ENCODE measurements around the gene KCNK15. TPM values are rescaled to one million over a fixed set of nuclear protein-coding genes. Genes with fewer than 3 reads are reported as not detected.

The KCNK15 gene
- total RNA-seq, 4 donors from 2014 or later = 0.13 to 2.5 (median 0.23) TPM; not detected in 1

DNA sequence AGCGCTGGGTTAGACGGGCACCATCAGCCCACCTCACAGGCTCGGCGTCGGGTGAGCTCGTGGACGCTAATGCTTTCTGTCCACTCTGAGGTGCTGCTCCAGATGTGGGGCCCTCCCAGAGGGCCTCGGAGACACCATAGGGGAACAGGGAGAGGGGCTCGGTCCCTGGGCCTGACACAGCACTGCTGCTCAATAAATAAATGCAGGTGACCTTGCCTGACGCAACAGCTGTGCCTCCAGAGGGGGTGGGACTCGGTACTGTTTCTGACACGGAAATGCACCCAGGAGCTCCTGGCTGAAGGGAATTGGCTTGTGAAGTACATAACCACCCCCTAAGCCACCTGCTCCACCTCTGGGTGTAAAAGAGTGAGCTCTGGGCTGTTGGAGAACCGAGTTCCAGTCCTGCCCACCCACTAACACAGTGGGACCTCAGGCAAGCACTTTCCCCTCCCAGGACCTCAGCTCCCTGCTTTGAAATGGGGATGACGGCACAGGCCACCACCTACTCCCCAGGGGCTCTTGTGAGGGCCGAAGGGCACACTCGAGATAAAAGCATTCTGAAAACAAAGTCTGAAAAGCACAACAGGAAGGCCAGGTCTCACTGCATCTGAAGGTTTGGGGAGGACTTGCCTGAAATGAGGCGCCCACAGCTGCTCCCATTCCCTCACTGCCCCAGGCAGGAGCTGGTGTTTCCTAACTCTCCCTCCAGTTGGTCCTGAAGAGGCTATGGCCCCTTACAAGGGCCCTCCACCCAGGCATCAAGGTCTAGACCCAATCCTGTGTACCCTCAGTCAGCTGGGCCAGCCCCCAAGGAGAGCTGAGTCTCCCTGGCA lies 6.7 kb downstream of the KCNK15 start:
- DNase-seq = no peak
- H3K27me3 ChIP-seq = peaks cover 0 to 85% (median 0%) of the 10 kb centered on the region in 4 donors

DNA sequence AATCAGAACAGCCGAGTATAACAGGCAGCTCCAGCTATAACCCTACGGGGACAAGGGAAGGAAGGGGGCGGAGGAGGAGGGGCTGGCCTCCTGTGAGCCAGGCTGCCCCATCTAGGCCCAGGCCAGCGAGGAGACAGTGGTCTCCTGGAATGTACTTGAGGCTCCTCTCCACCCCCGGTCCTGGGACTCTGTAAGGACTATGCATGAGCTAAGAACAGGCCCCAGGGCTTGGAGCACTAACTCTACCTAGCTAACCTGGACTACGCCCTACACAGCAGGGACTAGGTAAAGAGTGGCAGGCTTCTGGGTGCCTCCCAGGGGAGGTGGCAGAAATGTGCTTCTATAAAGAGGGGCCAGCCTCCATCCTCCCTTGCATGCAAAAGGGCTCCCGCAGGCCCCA lies 8.9 kb downstream of the KCNK15 start:
- H3K36me3 ChIP-seq = no peaks in the 10 kb centered on the region
- no peak for DNase-seq
- intact Hi-C loops (cut with DNase I) = no loop called here
- H3K4me1 ChIP-seq = peaks cover 0 to 10% (median 0%) of the 10 kb centered on the region in 3 donors
- TF ChIP-seq, protein P1, sequence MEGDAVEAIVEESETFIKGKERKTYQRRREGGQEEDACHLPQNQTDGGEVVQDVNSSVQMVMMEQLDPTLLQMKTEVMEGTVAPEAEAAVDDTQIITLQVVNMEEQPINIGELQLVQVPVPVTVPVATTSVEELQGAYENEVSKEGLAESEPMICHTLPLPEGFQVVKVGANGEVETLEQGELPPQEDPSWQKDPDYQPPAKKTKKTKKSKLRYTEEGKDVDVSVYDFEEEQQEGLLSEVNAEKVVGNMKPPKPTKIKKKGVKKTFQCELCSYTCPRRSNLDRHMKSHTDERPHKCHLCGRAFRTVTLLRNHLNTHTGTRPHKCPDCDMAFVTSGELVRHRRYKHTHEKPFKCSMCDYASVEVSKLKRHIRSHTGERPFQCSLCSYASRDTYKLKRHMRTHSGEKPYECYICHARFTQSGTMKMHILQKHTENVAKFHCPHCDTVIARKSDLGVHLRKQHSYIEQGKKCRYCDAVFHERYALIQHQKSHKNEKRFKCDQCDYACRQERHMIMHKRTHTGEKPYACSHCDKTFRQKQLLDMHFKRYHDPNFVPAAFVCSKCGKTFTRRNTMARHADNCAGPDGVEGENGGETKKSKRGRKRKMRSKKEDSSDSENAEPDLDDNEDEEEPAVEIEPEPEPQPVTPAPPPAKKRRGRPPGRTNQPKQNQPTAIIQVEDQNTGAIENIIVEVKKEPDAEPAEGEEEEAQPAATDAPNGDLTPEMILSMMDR (IDR thresholded peaks at IDR 0.05) = no peak
- TF ChIP-seq POLR2A (IDR thresholded peaks at IDR 0.05) = no peak
- no peak overlapping the region for H3K4me3 ChIP-seq
- WGBS, 2 donors = 41 to 44% methylated on average over 7 of the region's 7 CpGs
- H3K27ac ChIP-seq = no peak overlapping the region
- no peaks in the 10 kb centered on the region for H3K9me3 ChIP-seq
- H3K27me3 ChIP-seq = peaks cover 0 to 72% (median 0%) of the 10 kb centered on the region in 4 donors

More for the DNA sequence above, 6.7 kb downstream of the KCNK15 start:
- no peak for TF ChIP-seq POLR2A (IDR thresholded peaks at IDR 0.05)
- TF ChIP-seq, protein P1 (IDR thresholded peaks at IDR 0.05) = no peak
- H3K36me3 ChIP-seq = no peaks in the 10 kb centered on the region
- H3K4me1 ChIP-seq = peaks cover under 1 to 18% (median 3%) of the 10 kb centered on the region in 3 donors
- WGBS, 2 donors = 18 to 40% methylated on average over 2 to 4 of the region's 17 CpGs
- H3K4me3 ChIP-seq = no peak overlapping the region
- no peaks in the 10 kb centered on the region for H3K9me3 ChIP-seq
- H3K27ac ChIP-seq = no peak overlapping the region
- intact Hi-C loops (cut with DNase I) = no loop called here

DNA sequence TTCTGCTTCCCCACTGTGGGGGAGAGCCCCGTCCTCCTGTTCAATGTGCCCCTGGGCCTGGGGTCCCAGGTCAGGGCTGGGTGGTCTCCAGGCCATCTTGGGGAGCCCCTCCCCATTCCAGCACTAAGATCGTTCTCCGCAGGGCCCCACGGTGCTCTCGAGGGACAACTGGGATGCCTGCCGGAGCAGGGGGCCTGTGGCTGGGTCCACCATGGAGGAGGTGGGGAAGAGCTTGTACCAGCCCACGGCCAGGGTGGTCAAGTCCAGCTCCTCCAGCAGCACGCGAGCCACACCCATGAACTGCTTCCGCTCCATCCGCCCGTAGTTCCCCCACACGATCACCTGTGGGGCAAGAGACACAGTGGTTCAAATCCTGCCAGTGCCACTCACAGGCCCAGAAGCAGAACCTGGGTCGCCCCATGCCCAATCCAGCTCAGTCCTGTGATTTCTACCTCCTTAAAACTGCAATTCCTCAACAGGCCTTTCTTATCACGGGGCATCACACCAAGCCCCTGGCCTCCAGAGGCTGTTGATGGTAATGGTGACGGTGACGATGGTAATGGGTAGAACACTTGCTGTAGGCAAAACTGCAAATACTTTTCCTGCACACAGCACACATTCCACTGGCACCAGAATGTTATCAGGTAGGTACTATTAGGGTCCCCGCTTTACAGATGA lies 10.5 kb downstream of the KCNK15 start:
- Histone ChIP-seq H3K4me1 (no peaks in the 10 kb centered on the region), H3K27me3 (peaks cover 0 to 56% (median 0%) of the 10 kb centered on the region in 4 donors), H3K9me3 (no peaks in the 10 kb centered on the region), H3K36me3 (no peaks in the 10 kb centered on the region), H3K27ac (no peak overlapping the region), H3K4me3 (no peak overlapping the region)
- intact Hi-C loops (cut with DNase I) = no loop called here
- 84 to 85% methylated on average over 5 to 15 of the region's 18 CpGs for WGBS, 2 donors
- no peak for DNase-seq
- TF ChIP-seq, protein P1 (IDR thresholded peaks at IDR 0.05) = no peak
- TF ChIP-seq POLR2A (IDR thresholded peaks at IDR 0.05) = no peak

DNA sequence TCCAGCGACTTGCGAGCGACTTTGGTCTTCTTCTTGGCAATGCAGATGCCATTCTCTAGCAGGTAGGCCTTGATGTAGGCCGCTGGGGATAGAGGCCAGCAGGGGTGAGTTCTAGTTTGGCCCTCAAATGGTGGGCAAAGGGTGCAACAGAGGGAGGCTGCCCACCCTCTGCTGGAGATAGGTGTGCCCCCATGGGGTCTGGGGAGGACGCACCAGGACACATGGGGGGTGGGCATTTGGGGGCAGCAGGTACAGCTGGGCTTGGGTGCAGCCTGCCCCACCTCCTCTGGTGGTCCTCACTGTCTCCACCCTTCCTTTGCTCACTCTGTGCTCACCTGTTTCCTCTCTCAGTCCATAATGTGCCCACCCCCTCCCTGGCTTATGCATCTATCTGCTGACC lies 11.3 kb downstream of the KCNK15 start:
- Histone ChIP-seq H3K27ac (no peak overlapping the region), H3K27me3 (peaks cover 0 to 48% (median 0%) of the 10 kb centered on the region in 4 donors), H3K9me3 (no peaks in the 10 kb centered on the region), H3K36me3 (no peaks in the 10 kb centered on the region), H3K4me1 (peaks cover 0 to 5% (median 0%) of the 10 kb centered on the region in 3 donors), H3K4me3 (no peak overlapping the region)
- intact Hi-C loops (cut with DNase I) = no loop called here
- 85 to 93% methylated on average over 3 of the region's 5 CpGs for WGBS, 2 donors
- TF ChIP-seq, protein P1 (IDR thresholded peaks at IDR 0.05) = no peak
- no peak for TF ChIP-seq POLR2A (IDR thresholded peaks at IDR 0.05)
- DNase-seq = no peak
